BE2C (cell line): ENCODE measurements around the gene LONRF2.

Experiments used
- DNase-seq: peaks from one replicate; pipeline ENCODE4 v3.0.0-alpha.2; 2020
- H3K27me3 ChIP-seq: fragments of 250-450 bp; sonication (Bioruptor Pico); 2 replicates; pipeline ENCODE4 v1.5.1; 2020; ENCODE audit warnings: mild to moderate bottlenecking
- H3K36me3 ChIP-seq: fragments of 250-450 bp; sonication (Bioruptor Pico); 2 replicates; pipeline ENCODE4 v1.5.1; 2020; ENCODE audit warnings: mild to moderate bottlenecking
- H3K4me1 ChIP-seq: fragments of 250-450 bp; sonication (Bioruptor Pico); 2 replicates; pipeline ENCODE4 v1.5.1; 2020
- H3K4me3 ChIP-seq: 2 replicates; pipeline ENCODE4 v1.5.1; 2011; ENCODE audit warnings: low read depth, low read length
- H3K9me3 ChIP-seq: fragments of 250-450 bp; sonication (Bioruptor Pico); 2 replicates; pipeline ENCODE4 v1.5.1; 2020
- TF ChIP-seq, protein P1 (sequence below): IDR thresholded peaks from 2 replicates; pipeline ENCODE4 v1.5.1; 2012; ENCODE audit warnings: mild to moderate bottlenecking, low read depth, low read length

Gene LONRF2

DNA sequence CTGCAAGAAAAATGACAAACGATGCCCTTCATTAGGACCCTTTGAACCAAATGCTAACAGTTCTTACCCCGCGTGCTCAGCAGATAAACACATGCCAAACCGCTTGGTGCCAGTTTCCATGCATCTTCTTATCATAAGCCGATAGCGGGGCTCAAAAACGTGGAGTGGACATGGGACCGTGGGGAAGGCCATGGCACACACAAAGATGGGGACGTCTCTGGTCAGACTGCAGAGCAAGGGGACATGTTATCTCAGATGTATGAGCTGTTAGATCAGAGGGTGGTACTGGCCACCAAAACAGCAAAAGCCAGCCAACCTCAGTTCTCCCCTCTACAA is 28.2 kb downstream of the LONRF2 start:
- Histone ChIP-seq H3K36me3 (no peaks in the 10 kb centered on the region; the same call in 1 of the 2 replicates), H3K9me3 (no peaks in the 10 kb centered on the region), H3K4me1 (peaks cover 6% of the 10 kb centered on the region), H3K4me3 (no peak overlapping the region), H3K27me3 (no peaks in the 10 kb centered on the region)
- TF ChIP-seq, protein P1, sequence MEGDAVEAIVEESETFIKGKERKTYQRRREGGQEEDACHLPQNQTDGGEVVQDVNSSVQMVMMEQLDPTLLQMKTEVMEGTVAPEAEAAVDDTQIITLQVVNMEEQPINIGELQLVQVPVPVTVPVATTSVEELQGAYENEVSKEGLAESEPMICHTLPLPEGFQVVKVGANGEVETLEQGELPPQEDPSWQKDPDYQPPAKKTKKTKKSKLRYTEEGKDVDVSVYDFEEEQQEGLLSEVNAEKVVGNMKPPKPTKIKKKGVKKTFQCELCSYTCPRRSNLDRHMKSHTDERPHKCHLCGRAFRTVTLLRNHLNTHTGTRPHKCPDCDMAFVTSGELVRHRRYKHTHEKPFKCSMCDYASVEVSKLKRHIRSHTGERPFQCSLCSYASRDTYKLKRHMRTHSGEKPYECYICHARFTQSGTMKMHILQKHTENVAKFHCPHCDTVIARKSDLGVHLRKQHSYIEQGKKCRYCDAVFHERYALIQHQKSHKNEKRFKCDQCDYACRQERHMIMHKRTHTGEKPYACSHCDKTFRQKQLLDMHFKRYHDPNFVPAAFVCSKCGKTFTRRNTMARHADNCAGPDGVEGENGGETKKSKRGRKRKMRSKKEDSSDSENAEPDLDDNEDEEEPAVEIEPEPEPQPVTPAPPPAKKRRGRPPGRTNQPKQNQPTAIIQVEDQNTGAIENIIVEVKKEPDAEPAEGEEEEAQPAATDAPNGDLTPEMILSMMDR = no peak
- DNase-seq = no peak

DNA sequence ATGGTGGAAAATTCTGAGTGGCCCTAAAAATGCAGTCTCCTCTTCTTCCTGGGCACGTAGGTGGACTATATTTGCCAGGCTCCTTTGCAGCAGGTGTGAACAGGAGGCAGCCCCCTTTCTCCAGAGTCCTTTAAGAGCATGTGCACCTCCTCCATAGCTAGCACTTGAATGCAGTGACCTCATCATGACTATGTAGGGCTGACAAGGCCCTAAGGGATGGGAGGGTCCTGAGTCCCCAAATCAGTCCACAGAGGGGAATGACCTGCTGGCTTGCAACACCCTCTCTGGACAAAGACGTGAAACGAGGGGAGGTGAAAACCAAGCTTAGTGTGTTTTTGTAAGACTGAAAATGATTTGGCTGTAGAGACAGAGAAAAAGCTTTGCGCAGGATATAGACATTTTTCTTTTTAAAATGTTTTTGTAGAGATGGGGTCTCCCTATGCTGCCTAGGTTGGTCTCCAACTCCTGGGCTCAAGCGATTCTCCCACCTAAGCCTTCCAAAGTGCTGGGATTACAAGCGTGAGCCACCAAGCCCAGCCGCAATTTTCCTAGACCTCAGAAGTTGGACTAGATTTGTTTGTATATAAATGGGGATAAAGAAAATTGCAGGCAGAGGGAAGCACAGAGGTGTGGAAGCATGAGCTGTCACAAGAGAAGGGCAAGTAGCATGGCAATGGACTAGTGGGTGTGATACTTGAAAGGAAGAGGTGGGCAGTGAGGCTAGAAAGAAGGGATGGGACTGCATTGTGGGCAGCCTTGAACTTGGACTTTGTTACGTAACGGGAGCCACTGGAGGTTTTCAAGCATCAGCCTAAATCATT is 28.8 kb downstream of the LONRF2 start:
- DNase-seq = no peak
- Histone ChIP-seq H3K27me3 (no peaks in the 10 kb centered on the region), H3K4me3 (no peak overlapping the region), H3K4me1 (peaks cover 6% of the 10 kb centered on the region), H3K36me3 (no peaks in the 10 kb centered on the region; the same call in 1 of the 2 replicates), H3K9me3 (no peaks in the 10 kb centered on the region)
- TF ChIP-seq, protein P1 = no peak

DNA sequence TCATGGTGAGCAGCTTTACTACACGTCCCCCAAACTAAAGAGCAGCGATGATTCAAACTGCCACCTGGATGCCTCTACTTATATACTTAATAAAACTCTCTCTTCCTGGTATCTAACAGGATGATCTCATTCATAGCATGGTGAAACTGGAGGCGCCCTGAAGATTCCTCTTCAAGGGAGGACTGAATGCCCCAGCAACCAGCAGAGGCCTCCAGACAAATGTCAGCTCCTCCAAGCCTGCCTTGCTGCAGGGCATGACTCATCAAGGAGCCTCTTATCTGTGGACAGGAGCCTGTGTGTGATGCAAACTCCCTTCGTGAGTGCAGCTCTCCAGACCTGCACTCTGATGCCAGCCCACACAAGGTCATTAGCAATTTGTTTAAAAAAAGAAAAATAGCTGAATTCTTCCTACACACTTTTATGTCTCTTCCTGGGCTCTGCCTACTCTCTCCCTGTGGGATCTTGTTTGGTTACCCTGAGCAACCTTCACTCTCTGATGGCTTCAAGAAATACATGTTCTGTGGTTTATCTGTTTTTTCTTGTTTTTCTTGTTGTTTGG is 30.2 kb downstream of the LONRF2 start:
- Histone ChIP-seq H3K4me1 (peaks cover 6% of the 10 kb centered on the region), H3K36me3 (no peaks in the 10 kb centered on the region; the same call in 1 of the 2 replicates), H3K4me3 (no peak overlapping the region), H3K27me3 (no peaks in the 10 kb centered on the region), H3K9me3 (no peaks in the 10 kb centered on the region)
- DNase-seq = peak; percentile 65
- TF ChIP-seq, protein P1 = no peak

DNA sequence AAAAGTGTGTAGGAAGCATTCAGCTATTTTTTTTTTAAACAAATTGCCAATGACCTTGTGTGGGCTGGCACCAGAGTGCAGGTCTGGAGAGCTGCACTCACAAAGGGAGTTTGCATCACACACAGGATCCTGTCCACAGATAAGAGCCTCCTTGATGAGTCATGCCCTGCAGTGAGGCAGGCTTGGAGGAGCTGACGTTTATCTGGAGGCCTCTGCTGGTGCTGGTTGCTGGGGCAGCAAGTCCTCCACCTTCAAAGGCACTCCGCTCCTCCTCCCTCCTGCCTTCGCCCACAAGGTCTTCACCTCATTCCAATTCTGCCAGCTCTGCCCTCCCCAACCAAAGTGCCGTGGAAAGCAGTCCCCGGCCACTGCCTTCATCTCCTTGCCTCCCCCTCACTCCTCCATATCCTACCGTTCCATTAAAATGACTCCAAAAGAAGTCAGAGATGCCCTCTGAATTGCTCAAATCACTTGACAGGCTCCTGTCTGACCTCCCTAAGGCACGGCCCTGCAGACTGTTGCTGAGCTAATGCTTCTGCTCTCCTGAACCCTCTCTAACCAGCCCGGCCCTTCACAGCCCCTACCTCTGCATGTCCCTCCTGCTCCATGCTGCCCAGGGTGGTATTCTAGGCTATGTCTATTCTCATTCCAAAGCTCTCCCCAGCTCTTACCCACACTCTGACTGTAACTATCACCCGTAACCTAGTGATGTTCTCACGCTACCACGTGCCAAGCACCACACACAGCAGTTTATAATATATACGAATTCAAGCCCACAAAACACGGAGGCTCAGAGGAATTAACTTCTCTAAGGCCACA is 30.9 kb downstream of the LONRF2 start:
- no peaks in the 10 kb centered on the region; the same call in 1 of the 2 replicates for H3K36me3 ChIP-seq
- DNase-seq = peak; percentile 77
- TF ChIP-seq, protein P1 = no peak
- no peak overlapping the region for H3K4me3 ChIP-seq
- no peaks in the 10 kb centered on the region for H3K9me3 ChIP-seq
- no peaks in the 10 kb centered on the region for H3K27me3 ChIP-seq
- peaks cover 6% of the 10 kb centered on the region for H3K4me1 ChIP-seq

DNA sequence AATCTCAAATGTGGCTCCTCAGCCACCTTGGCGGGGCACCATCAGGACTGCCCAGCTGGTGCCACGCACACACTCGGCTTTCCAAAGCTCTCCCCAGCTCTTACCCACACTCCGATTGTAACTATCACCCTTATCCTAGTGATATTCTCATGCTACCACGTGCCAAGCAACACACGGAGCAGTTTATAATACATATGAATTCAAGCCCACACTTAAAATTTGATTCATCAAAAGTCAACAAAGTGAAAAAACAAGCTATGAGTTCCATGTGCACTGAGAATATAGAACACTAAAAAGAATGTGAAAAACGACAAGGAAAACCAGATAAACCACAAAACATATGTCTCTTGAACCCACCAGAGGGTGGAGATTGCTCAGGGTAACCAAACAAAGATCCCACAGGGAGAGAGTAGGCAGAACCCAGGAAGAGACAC is 31.6 kb downstream of the LONRF2 start:
- DNase-seq = no peak
- H3K27me3 ChIP-seq = no peaks in the 10 kb centered on the region
- H3K9me3 ChIP-seq = no peaks in the 10 kb centered on the region
- H3K4me3 ChIP-seq = no peak overlapping the region
- TF ChIP-seq, protein P1 = no peak
- H3K36me3 ChIP-seq = no peaks in the 10 kb centered on the region; the same call in 1 of the 2 replicates
- H3K4me1 ChIP-seq = peaks cover 6% of the 10 kb centered on the region

DNA sequence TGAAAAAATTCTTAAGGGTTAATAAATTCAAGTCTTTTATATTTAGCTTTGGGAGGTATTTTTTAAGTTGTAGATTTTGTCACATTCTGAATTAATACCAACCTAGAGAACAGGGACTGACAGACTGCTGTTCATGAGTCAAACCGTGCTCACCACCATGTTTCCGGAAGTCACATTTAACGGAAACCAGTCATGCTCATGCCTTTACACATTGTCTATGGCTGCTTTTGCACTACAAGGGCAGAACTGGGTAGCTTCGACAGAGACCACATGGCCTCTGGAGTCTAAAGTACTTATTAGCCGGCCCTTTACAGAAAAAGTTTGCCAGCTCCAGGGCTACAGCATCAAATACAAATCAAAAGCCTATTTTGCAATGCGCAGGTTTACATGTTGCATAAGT is 33.3 kb downstream of the LONRF2 start:
- TF ChIP-seq, protein P1 = no peak
- no peak for DNase-seq

More for the DNA sequence above, 33.3 kb downstream of the LONRF2 start:
- Histone ChIP-seq H3K9me3 (no peaks in the 10 kb centered on the region), H3K4me3 (no peak overlapping the region), H3K36me3 (no peaks in the 10 kb centered on the region), H3K27me3 (no peaks in the 10 kb centered on the region), H3K4me1 (peaks cover 6% of the 10 kb centered on the region)
